H1 (cell line): ENCODE results near the gene BIRC7.

Experiments
- ATF2 ChIP-seq: IDR thresholded peaks from 2 replicates; pipeline ENCODE4 v1.6.1; 2012; ENCODE audit warnings: low read length, inconsistent platforms
- ATF3 ChIP-seq: IDR thresholded peaks from 2 replicates; pipeline ENCODE4 v1.6.1; 2011; ENCODE audit warnings: low read depth, mild to moderate bottlenecking, low read length; ENCODE audit not compliant: insufficient read depth
- CHD2 ChIP-seq: IDR thresholded peaks from 2 replicates; pipeline ENCODE4 v1.6.1; 2012; ENCODE audit warnings: low read length, improper control_type of control experiment
- CTCF ChIP-seq, 3 experiments: IDR thresholded peaks; 1 replicate in 2 of 3; 2 replicates in 1 of 3; pipeline versions ENCODE4 v1.5.1 to v1.6.1; 2011; ENCODE audit warnings: low read length in 3 of 3, mild to moderate bottlenecking in 3 of 3, inconsistent platforms in 2 of 3, low read depth in 1 of 3, moderate library complexity in 1 of 3; ENCODE audit not compliant: insufficient read depth in 1 of 3; ENCODE audit errors: control extremely low read depth in 1 of 3
- EGR1 ChIP-seq: IDR thresholded peaks from 2 replicates; pipeline ENCODE4 v1.6.1; 2011; ENCODE audit warnings: low read depth, low read length, borderline replicate concordance
- RAD21 ChIP-seq, 2 experiments: IDR thresholded peaks in 1 of 2; conservative IDR thresholded peaks in 1 of 2; 2 replicates each; pipeline ENCODE4 v1.6.1; 2011; ENCODE audit warnings: low read depth in 2 of 2, low read length in 2 of 2, improper control_type of control experiment in 1 of 2, inconsistent platforms in 1 of 2, mild to moderate bottlenecking in 1 of 2, moderate library complexity in 1 of 2
- RFX5 ChIP-seq: IDR thresholded peaks from 2 replicates; pipeline ENCODE4 v1.6.1; 2011; ENCODE audit warnings: low read depth, low read length, improper control_type of control experiment, borderline replicate concordance

GRCh38 chr20:63279931-63280330 lies 44.2 kb downstream of the BIRC7 start:
- TF ChIP-seq CHD2 (no peak), CTCF (IDR thresholded peaks at IDR 0.05; ENCODE audit: control extremely low read depth in 1 of 3, insufficient read depth in 1 of 3, low read depth in 1 of 3, low read length in 3 of 3) (no peak), ATF3 (no peak), ATF2 (no peak), RFX5 (no peak), RAD21 (IDR thresholded peaks at IDR 0.05 in 1 of 2, conservative IDR thresholded peaks at IDR 0.05 in 1 of 2; ENCODE audit: low read depth in 2 of 2, low read length in 2 of 2) (no peak), EGR1 (no peak)
